ENCODE measurements around the gene CRACDL. TPM values are rescaled to one million over a fixed set of nuclear protein-coding genes. Genes with fewer than 3 reads are reported as not detected.

The CRACDL gene
- total RNA-seq (2014; rRNA removed) (0.40 TPM in 1 of 2 replicates, not detected in the other), Bru-seq, nascent RNA (percentile 16 among the genes with signal in this experiment), BruChase-seq, experiment 1, labeled RNA remaining after a 6-hour chase (percentile 12 among the genes with signal in this experiment), BruChase-seq, experiment 2, labeled RNA remaining after a 2-hour chase (percentile 14 among the genes with signal in this experiment)
- long read RNA-seq, result 0 reads

DNA sequence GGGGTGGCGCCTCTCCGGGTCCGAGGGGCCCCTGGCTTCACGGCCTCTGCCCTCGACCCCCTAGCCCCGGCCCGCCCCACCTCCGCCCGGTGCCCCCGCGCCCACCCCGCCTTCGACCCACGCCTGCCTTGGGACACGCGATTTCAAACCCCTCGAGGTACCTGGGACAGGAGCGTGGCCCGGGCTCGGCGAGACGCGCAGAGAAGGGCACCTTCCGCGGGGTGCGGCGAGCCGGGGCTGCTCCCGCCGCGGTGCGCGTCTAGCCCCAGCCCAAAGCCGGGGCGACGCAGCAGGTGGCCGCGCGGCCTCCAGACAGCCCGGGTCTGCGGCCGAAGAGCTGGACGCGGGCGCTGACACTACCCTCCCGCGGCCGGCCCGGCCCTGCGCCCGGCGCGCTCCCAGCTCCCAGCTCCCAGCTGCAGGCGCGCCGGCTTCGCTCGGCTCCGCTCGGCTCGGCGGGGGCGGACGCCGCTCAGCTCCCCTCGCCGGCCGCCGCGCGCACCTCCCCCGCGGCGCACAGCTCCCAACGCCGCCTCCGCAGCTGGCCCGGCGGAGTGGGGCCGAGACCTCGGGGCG lies at the start of gene CRACDL:
Gene CRACDL, minus strand, starts transcription at position 449 of the 576 bp plus-strand sequence. CDS start 89,425 bp downstream, outside the sequence.
- Histone ChIP-seq H3K27ac (ENCODE audit: low read length) (no peak within 1 kb of the TSS), H3F3A (ENCODE audit: low read length, unreplicated experiment) (no peaks in the 10 kb centered on the region), H3K4me2 (ENCODE audit: low read length) (peak within 1 kb of the TSS; percentile 81), H3K4me1 (ENCODE audit: insufficient read depth, low read length) (0 out of 2 replicates have a peak, but pooled peaks cover 5% of the 10 kb centered on the region), H4K20me1 (ENCODE audit: low read length) (no peaks in the 10 kb centered on the region), H3K36me3 (ENCODE audit: low read depth, low read length) (no peaks in the 10 kb centered on the region), H3K27me3 (ENCODE audit: low read length) (peaks cover 5% of the 10 kb centered on the region; the same call in 1 of the 2 replicates), H3K79me2 (ENCODE audit: low read length) (no peaks in the 10 kb centered on the region), H3K4me3 (ENCODE audit: low read length) (peak within 1 kb of the TSS; percentile 66), H3K9ac (ENCODE audit: low read length) (no peak within 1 kb of the TSS), H3K9me3 (ENCODE audit: low read length) (no peaks in the 10 kb centered on the region), H2AFZ (ENCODE audit: low read length) (peak within 1 kb of the TSS; percentile 77), H3K9me2 (replicated peaks; ENCODE audit: low read length) (no peaks in the 10 kb centered on the region)
- intact Hi-C loops (cut with micrococcal nuclease), result no loop called here
- no peak for TF ChIP-seq EZH2phosphoT487 (IDR thresholded peaks at IDR 0.05; ENCODE audit: borderline replicate concordance, low read length)
- no peak for TF ChIP-seq EZH2 (IDR thresholded peaks at IDR 0.05; ENCODE audit: low read length, unreplicated experiment)
- no peak for TF ChIP-seq CTCF (conservative IDR thresholded peaks at IDR 0.05; ENCODE audit: low read depth, low read length)
- peak; percentile 75 for ATAC-seq
- ChIA-PET CTCF (no interaction called here), POLR2A (ENCODE audit: unreplicated experiment) (no interaction called here)
- DNase-seq, result peak; percentile 32
- BruUV-seq (replicated peaks), result no TSS peak

GRCh38 chr2:98975611-98976010 lies 39.6 kb upstream of the CRACDL start:
- intact Hi-C loops (cut with micrococcal nuclease), result no loop called here
- Histone ChIP-seq H2AFZ (ENCODE audit: low read length) (no peak overlapping the region), H4K20me1 (ENCODE audit: low read length) (no peaks in the 10 kb centered on the region), H3K4me2 (ENCODE audit: low read length) (no peak overlapping the region), H3K79me2 (ENCODE audit: low read length) (no peaks in the 10 kb centered on the region), H3K4me1 (ENCODE audit: insufficient read depth, low read length) (no peaks in the 10 kb centered on the region), H3K27me3 (ENCODE audit: low read length) (no peaks in the 10 kb centered on the region), H3K36me3 (ENCODE audit: low read depth, low read length) (no peaks in the 10 kb centered on the region), H3F3A (ENCODE audit: low read length, unreplicated experiment) (no peaks in the 10 kb centered on the region), H3K9me3 (ENCODE audit: low read length) (0 out of 2 replicates have a peak, but pooled peaks cover 9% of the 10 kb centered on the region), H3K9me2 (replicated peaks; ENCODE audit: low read length) (no peaks in the 10 kb centered on the region), H3K4me3 (ENCODE audit: low read length) (no peak overlapping the region), H3K27ac (ENCODE audit: low read length) (no peak overlapping the region), H3K9ac (ENCODE audit: low read length) (no peak overlapping the region)
- ChIA-PET CTCF (no interaction called here), POLR2A (ENCODE audit: unreplicated experiment) (no interaction called here)
- ATAC-seq (no peak), DNase-seq (no peak)
- BruUV-seq (replicated peaks), result no TSS peak
- TF ChIP-seq EZH2 (IDR thresholded peaks at IDR 0.05; ENCODE audit: low read length, unreplicated experiment) (no peak), CTCF (conservative IDR thresholded peaks at IDR 0.05; ENCODE audit: low read depth, low read length) (no peak), EZH2phosphoT487 (IDR thresholded peaks at IDR 0.05; ENCODE audit: borderline replicate concordance, low read length) (no peak)

- BruUV-seq (replicated peaks), result no TSS peak
Observed at GRCh38 chr2:98972582-98973167, 36.6 kb upstream of the CRACDL start.

More at GRCh38 chr2:98972582-98973167, 36.6 kb upstream of the CRACDL start:
- 0 out of 2 replicates have a peak, but pooled peaks cover 9% of the 10 kb centered on the region for H3K9me3 ChIP-seq (ENCODE audit: low read length)
- no peak overlapping the region for H3K4me3 ChIP-seq (ENCODE audit: low read length)
- no peak for DNase-seq
- H3K79me2 ChIP-seq (ENCODE audit: low read length), result no peaks in the 10 kb centered on the region
- H3K36me3 ChIP-seq (ENCODE audit: low read depth, low read length), result no peaks in the 10 kb centered on the region
- no peaks in the 10 kb centered on the region for H3K27me3 ChIP-seq (ENCODE audit: low read length)
- ChIA-PET CTCF (no interaction called here), POLR2A (ENCODE audit: unreplicated experiment) (no interaction called here)
- ATAC-seq, result no peak
- no peak overlapping the region for H3K27ac ChIP-seq (ENCODE audit: low read length)
- TF ChIP-seq EZH2phosphoT487 (IDR thresholded peaks at IDR 0.05; ENCODE audit: borderline replicate concordance, low read length) (no peak), CTCF (conservative IDR thresholded peaks at IDR 0.05; ENCODE audit: low read depth, low read length) (no peak), EZH2 (IDR thresholded peaks at IDR 0.05; ENCODE audit: low read length, unreplicated experiment) (no peak)
- no peaks in the 10 kb centered on the region for H3F3A ChIP-seq (ENCODE audit: low read length, unreplicated experiment)
- H3K9ac ChIP-seq (ENCODE audit: low read length), result no peak overlapping the region
- H2AFZ ChIP-seq (ENCODE audit: low read length), result no peak overlapping the region
- no peaks in the 10 kb centered on the region for H3K9me2 ChIP-seq (replicated peaks; ENCODE audit: low read length)
- intact Hi-C loops (cut with micrococcal nuclease), result no loop called here
- H4K20me1 ChIP-seq (ENCODE audit: low read length), result no peaks in the 10 kb centered on the region
- no peak overlapping the region for H3K4me2 ChIP-seq (ENCODE audit: low read length)
- H3K4me1 ChIP-seq (ENCODE audit: insufficient read depth, low read length), result no peaks in the 10 kb centered on the region

All from PC-3 (cell line).